Mesenchymal stem cell (in vitro differentiated cells and primary cell): Measurements from ENCODE around the gene TOMM40.

ENCODE experiments used
- DNase-seq: peaks from one replicate; pipeline ENCODE4 v3.0.0-alpha.2; 2013
- H2AFZ ChIP-seq: one replicate; pipeline ENCODE4 v1.6.1; 2013; ENCODE audit warnings: low read depth, mild to moderate bottlenecking, control low read depth, inconsistent platforms, low read length, moderate library complexity
- H2AK5ac ChIP-seq: 2 replicates; pipeline ENCODE4 v1.6.1; 2013; ENCODE audit warnings: low read length, moderate library complexity, mild to moderate bottlenecking, inconsistent platforms; ENCODE audit not compliant: severe bottlenecking
- H2BK120ac ChIP-seq: one replicate; pipeline ENCODE4 v1.6.1; 2013; ENCODE audit warnings: low read depth, mild to moderate bottlenecking, inconsistent platforms, low read length, moderate library complexity
- H2BK12ac ChIP-seq, 2 experiments: one replicate each; pipeline ENCODE4 v1.6.1; 2013; ENCODE audit warnings: inconsistent platforms in 2 of 2, low read length in 2 of 2, mild to moderate bottlenecking in 2 of 2, moderate library complexity in 2 of 2, control low read depth in 1 of 2
- H2BK15ac ChIP-seq: one replicate; pipeline ENCODE4 v1.6.1; 2013; ENCODE audit warnings: mild to moderate bottlenecking, low read depth, inconsistent platforms; ENCODE audit not compliant: poor library complexity, severe bottlenecking
- H2BK5ac ChIP-seq: 2 replicates; pipeline ENCODE4 v1.6.1; 2013; ENCODE audit warnings: low read depth, mild to moderate bottlenecking, low read length, control low read depth, inconsistent platforms; ENCODE audit not compliant: poor library complexity, severe bottlenecking
- H3K14ac ChIP-seq, 2 experiments: one replicate each; pipeline ENCODE4 v1.6.1; 2013; ENCODE audit warnings: inconsistent platforms in 2 of 2, low read length in 2 of 2, control low read depth in 1 of 2, mild to moderate bottlenecking in 1 of 2, moderate library complexity in 1 of 2
- H3K18ac ChIP-seq, 2 experiments: one replicate each; pipeline ENCODE4 v1.6.1; 2013; ENCODE audit warnings: inconsistent platforms in 2 of 2, low read length in 2 of 2, control low read depth in 1 of 2, low read depth in 1 of 2, mild to moderate bottlenecking in 1 of 2
- H3K23ac ChIP-seq, 2 experiments: one replicate each; pipeline ENCODE4 v1.6.1; 2013; ENCODE audit warnings: inconsistent platforms in 2 of 2, low read length in 2 of 2, mild to moderate bottlenecking in 2 of 2, moderate library complexity in 2 of 2, control low read depth in 1 of 2
- H3K27ac ChIP-seq: 2 replicates; pipeline ENCODE4 v1.5.1; 2013; ENCODE audit warnings: mild to moderate bottlenecking, moderate library complexity, low read length, control low read depth, inconsistent platforms; ENCODE audit not compliant: poor library complexity, severe bottlenecking
- H3K27me3 ChIP-seq, 2 experiments: 2 replicates each; pipeline versions ENCODE4 v1.6.1 to v1.7.0; 2013; ENCODE audit warnings: low read length in 2 of 2, mild to moderate bottlenecking in 2 of 2, moderate library complexity in 2 of 2, control low read depth in 1 of 2, inconsistent platforms in 1 of 2; ENCODE audit not compliant: control insufficient read depth in 1 of 2, insufficient read depth in 1 of 2
- H3K36me3 ChIP-seq, 2 experiments: 2 replicates each; pipeline versions ENCODE4 v1.6.1 to v1.7.0; 2013; ENCODE audit warnings: low read length in 2 of 2, control low read depth in 1 of 2, inconsistent platforms in 1 of 2, low read depth in 1 of 2, mild to moderate bottlenecking in 1 of 2; ENCODE audit not compliant: insufficient read depth in 2 of 2, control insufficient read depth in 1 of 2
- H3K4ac ChIP-seq, 2 experiments: one replicate each; pipeline ENCODE4 v1.6.1; 2013; ENCODE audit warnings: inconsistent platforms in 2 of 2, low read length in 2 of 2, mild to moderate bottlenecking in 2 of 2, moderate library complexity in 2 of 2, control low read depth in 1 of 2, low read depth in 1 of 2
- H3K4me1 ChIP-seq: 2 replicates; pipeline ENCODE4 v1.6.1; 2013; ENCODE audit warnings: low read depth, low read length, control low read depth; ENCODE audit not compliant: control insufficient read depth, insufficient read depth
- H3K4me2 ChIP-seq: 2 replicates; pipeline ENCODE4 v1.6.1; 2013; ENCODE audit warnings: low read length, mild to moderate bottlenecking, inconsistent platforms; ENCODE audit not compliant: poor library complexity, severe bottlenecking
- H3K4me3 ChIP-seq, 2 experiments: 2 replicates each; pipeline versions ENCODE4 v1.5.1 to v1.7.0; 2013; ENCODE audit warnings: low read length in 2 of 2, mild to moderate bottlenecking in 2 of 2, control low read depth in 1 of 2, low read depth in 1 of 2; ENCODE audit not compliant: insufficient read depth in 1 of 2
- H3K79me1 ChIP-seq: replicated peaks from 2 replicates; pipeline ENCODE4 v1.6.1; 2013; ENCODE audit warnings: mild to moderate bottlenecking, control low read depth, low read length, inconsistent platforms; ENCODE audit not compliant: poor library complexity, severe bottlenecking
- H3K9ac ChIP-seq: 2 replicates; pipeline ENCODE4 v1.7.0; 2013; ENCODE audit warnings: mild to moderate bottlenecking, low read length, moderate library complexity
- H3K9me3 ChIP-seq: 2 replicates; pipeline ENCODE4 v1.7.0; 2013; ENCODE audit warnings: mild to moderate bottlenecking, low read length; ENCODE audit not compliant: control insufficient read depth
- H4K8ac ChIP-seq: one replicate; pipeline ENCODE4 v1.6.1; 2013; ENCODE audit warnings: inconsistent platforms, mild to moderate bottlenecking, low read length, moderate library complexity
- H4K91ac ChIP-seq: one replicate; pipeline ENCODE4 v1.6.1; 2013; ENCODE audit warnings: mild to moderate bottlenecking, low read length, inconsistent platforms
- WGBS: methylation state at CpG from one replicate; pipeline ENCODE4 v1.1.7; 2013; ENCODE audit warnings: mixed read lengths; 5-methylcytosine and 5-hydroxymethylcytosine counted together

TOMM40 gene

DNA sequence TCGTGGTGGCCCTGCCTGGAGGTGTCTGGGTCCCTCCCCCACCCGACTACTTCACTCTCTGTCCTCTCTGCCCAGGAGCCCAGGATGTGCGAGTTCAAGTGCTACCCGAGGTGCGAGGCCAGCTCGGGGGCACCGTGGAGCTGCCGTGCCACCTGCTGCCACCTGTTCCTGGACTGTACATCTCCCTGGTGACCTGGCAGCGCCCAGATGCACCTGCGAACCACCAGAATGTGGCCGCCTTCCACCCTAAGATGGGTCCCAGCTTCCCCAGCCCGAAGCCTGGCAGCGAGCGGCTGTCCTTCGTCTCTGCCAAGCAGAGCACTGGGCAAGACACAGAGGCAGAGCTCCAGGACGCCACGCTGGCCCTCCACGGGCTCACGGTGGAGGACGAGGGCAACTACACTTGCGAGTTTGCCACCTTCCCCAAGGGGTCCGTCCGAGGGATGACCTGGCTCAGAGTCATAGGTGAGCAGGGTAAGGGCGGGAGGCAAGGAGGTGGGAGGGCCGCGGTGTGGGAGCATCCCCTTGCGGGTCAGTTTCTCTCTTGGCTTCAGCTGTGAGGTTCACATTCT, 25.8 kb upstream of the TOMM40 start:
- no peak overlapping the region for H2AK5ac ChIP-seq

DNA sequence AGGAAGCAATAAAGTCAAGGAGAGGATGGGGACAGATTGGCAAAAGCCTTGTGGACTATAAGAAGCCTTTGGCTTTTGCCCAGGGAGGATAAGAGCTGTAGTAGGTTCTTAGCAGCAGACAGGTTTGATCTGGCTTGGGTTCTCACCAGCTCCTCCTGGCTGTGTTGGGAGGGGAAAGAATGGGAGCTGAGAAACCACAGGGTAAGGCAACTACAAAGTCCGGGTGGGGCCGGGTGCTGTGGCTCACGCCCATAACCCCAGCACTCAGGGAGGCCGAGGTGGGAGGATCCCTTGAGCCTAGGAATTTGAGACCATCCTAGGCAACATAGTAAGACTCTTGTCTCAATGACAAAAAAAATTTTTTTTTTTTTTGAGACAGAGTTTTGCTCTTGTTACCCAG, 24.4 kb upstream of the TOMM40 start:
- H3K27me3 ChIP-seq: no peaks in the 10 kb centered on the region
- H2BK5ac ChIP-seq: no peak overlapping the region
- H3K9ac ChIP-seq: no peak overlapping the region
- peaks cover 33% of the 10 kb centered on the region for H3K79me1 ChIP-seq
- H2BK12ac ChIP-seq: no peak overlapping the region
- no peak overlapping the region for H3K4me2 ChIP-seq
- H3K14ac ChIP-seq: no peak overlapping the region
- H3K36me3 ChIP-seq: peaks cover 24 to 53% of the 10 kb centered on the region in 2 experiments
- no peak for DNase-seq
- no peak overlapping the region for H2AFZ ChIP-seq
- no peak overlapping the region for H3K4ac ChIP-seq
- H2BK120ac ChIP-seq: no peak overlapping the region
- no peak overlapping the region for H3K23ac ChIP-seq
- H3K27ac ChIP-seq: no peak overlapping the region
- H3K9me3 ChIP-seq: no peaks in the 10 kb centered on the region
- no peak overlapping the region for H2BK15ac ChIP-seq
- peaks cover 6% of the 10 kb centered on the region for H3K4me1 ChIP-seq
- H3K18ac ChIP-seq: no peak overlapping the region
- no peak overlapping the region for H4K8ac ChIP-seq
- no CpG with 5 or more reads among the region's 4 CpGs for WGBS
- H2AK5ac ChIP-seq: no peak overlapping the region
- no peak overlapping the region for H3K4me3 ChIP-seq
- no peak overlapping the region for H4K91ac ChIP-seq

More for the DNA sequence above, 25.8 kb upstream of the TOMM40 start:
- Histone ChIP-seq H3K4ac (no peak overlapping the region), H3K14ac (no peak overlapping the region), H3K27ac (no peak overlapping the region), H3K4me2 (no peak overlapping the region), H3K18ac (no peak overlapping the region), H2BK5ac (no peak overlapping the region), H3K9me3 (no peaks in the 10 kb centered on the region), H4K8ac (no peak overlapping the region), H3K4me1 (peaks cover 6% of the 10 kb centered on the region), H3K79me1 (peaks cover 31% of the 10 kb centered on the region), H2BK15ac (no peak overlapping the region), H3K9ac (no peak overlapping the region), H2BK12ac (no peak overlapping the region), H3K27me3 (no peaks in the 10 kb centered on the region), H3K36me3 (peaks cover 23 to 45% of the 10 kb centered on the region in 2 experiments), H3K23ac (no peak overlapping the region), H2BK120ac (no peak overlapping the region), H3K4me3 (no peak overlapping the region), H2AFZ (no peak overlapping the region), H4K91ac (peak overlapping the region; percentile 10)
- WGBS: 97% methylated on average over 27 of the region's 27 CpGs
- no peak for DNase-seq

DNA sequence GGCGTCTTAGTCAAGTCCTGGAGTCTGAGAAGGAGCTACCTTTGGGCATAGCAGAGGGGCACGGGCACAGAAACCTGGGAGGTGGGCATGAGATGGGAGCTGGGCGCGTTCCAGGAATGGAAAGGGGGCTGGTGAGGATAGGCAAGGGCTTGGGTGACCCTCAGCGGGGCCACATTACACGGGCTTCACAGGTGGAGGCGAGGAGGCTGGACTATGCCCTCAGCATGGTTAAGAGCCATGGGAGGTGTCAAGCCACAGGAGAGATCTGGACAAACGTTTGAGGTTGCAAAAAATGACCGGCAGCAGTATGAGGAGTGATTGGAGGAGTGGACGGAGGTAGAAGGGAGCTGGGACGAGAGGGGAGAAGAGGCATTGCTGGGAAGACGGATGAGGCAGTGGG, 23.5 kb upstream of the TOMM40 start:
- Histone ChIP-seq H2BK5ac (no peak overlapping the region), H3K4ac (no peak overlapping the region), H3K4me2 (no peak overlapping the region), H3K27me3 (no peaks in the 10 kb centered on the region), H3K36me3 (peaks cover 31 to 60% of the 10 kb centered on the region in 2 experiments), H4K91ac (no peak overlapping the region), H4K8ac (no peak overlapping the region), H2AK5ac (no peak overlapping the region), H3K14ac (no peak overlapping the region), H2BK15ac (no peak overlapping the region), H3K9ac (no peak overlapping the region), H3K23ac (no peak overlapping the region), H3K9me3 (no peaks in the 10 kb centered on the region), H3K18ac (no peak overlapping the region), H2AFZ (no peak overlapping the region), H2BK120ac (no peak overlapping the region), H3K79me1 (peaks cover 39% of the 10 kb centered on the region), H3K4me3 (no peak overlapping the region), H3K27ac (no peak overlapping the region), H2BK12ac (no peak overlapping the region), H3K4me1 (peaks cover 6% of the 10 kb centered on the region)
- DNase-seq: no peak
- 96% methylated on average over 12 of the region's 12 CpGs for WGBS

DNA sequence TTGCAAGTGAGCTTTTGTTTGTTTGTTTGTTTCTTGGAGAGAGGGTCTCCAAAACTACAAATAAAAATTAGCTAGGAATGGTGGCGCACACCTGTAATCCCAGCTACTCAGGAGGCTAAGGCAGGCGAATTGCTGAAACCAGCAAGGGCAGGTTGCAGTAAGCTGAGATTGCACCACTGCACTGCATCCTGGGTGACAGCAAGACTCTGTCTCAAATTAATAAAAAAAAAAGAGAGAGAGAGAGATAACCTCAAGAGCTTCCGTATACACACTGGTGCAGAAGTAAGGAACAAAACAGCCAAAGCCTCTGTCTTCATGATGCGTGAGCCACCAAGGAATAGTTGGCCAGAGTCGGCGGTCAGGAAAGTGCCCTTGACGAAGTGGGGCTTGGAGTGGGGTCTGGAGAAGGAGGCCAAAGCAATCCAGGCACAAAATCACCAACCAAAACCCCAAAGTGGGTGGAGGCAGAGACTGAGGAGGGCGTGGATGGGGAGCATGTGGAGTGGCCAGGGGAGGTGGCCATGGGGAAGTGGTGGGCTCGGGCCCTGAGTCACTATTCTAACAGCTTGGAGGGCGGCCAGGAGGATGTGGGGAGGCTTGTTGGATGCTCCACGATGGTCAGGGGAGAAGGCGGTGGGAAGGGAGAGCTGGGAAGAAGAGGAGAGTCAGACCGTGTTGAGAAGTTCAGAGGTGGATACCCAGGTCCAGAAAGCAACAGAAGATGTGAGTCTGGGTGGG, 21.2 kb upstream of the TOMM40 start:
- Histone ChIP-seq H3K27me3 (no peaks in the 10 kb centered on the region), H2AK5ac (no peak overlapping the region), H2AFZ (no peak overlapping the region), H3K14ac (no peak overlapping the region), H3K4me2 (no peak overlapping the region), H2BK12ac (no peak overlapping the region), H3K4me1 (peaks cover 6% of the 10 kb centered on the region), H4K8ac (no peak overlapping the region), H3K27ac (peak overlapping the region; percentile 19), H2BK15ac (no peak overlapping the region), H2BK120ac (no peak overlapping the region), H3K9me3 (no peaks in the 10 kb centered on the region), H3K36me3 (peaks cover 50 to 80% of the 10 kb centered on the region in 2 experiments), H3K23ac (no peak overlapping the region), H2BK5ac (no peak overlapping the region), H3K4ac (no peak overlapping the region), H3K9ac (no peak overlapping the region), H4K91ac (no peak overlapping the region), H3K4me3 (no peak overlapping the region), H3K18ac (no peak overlapping the region), H3K79me1 (peaks cover 52% of the 10 kb centered on the region)
- DNase-seq: peak; percentile 53
- 82% methylated on average over 13 of the region's 13 CpGs for WGBS
